Neutrophil (primary cell): ENCODE data around the gene STIMATE.

ENCODE experiments used
- H3K27ac ChIP-seq: fragments of 200-600 bp; sonication (generic); 2 replicates; pipeline ENCODE4 v1.5.1; 2016; ENCODE audit warnings: mild to moderate bottlenecking, moderate library complexity
- H3K27me3 ChIP-seq: fragments of 200-600 bp; sonication (generic); 2 replicates; pipeline ENCODE4 v1.6.0; 2016; ENCODE audit warnings: mild to moderate bottlenecking
- H3K36me3 ChIP-seq: fragments of 200-600 bp; sonication (generic); 2 replicates; pipeline ENCODE4 v1.5.1; 2017
- H3K4me1 ChIP-seq, 2 experiments: fragments of 200-600 bp in 1 of 2; sonication (generic) in 1 of 2; 1 replicate in 1 of 2; 2 replicates in 1 of 2; pipeline versions ENCODE4 v1.5.1 to v1.6.1; 2013 to 2016; ENCODE audit warnings: low read depth in 1 of 2, low read length in 1 of 2, mild to moderate bottlenecking in 1 of 2, moderate library complexity in 1 of 2; ENCODE audit not compliant: control insufficient read depth in 1 of 2, insufficient read depth in 1 of 2
- H3K4me3 ChIP-seq, 2 experiments: fragments of 200-600 bp in 1 of 2; sonication (generic) in 1 of 2; 1 replicate in 1 of 2; 2 replicates in 1 of 2; pipeline ENCODE4 v1.5.1; 2013 to 2016; ENCODE audit warnings: low read depth in 1 of 2, low read length in 1 of 2, mild to moderate bottlenecking in 1 of 2, moderate library complexity in 1 of 2
- H3K9me3 ChIP-seq: fragments of 200-600 bp; sonication (generic); 2 replicates; pipeline ENCODE4 v1.5.1; 2016
- CTCF ChIP-seq: fragments of 200-600 bp; sonication (generic); IDR thresholded peaks from 2 replicates; pipeline ENCODE4 v1.5.1; 2016; ENCODE audit warnings: antibody characterized with exemption

Gene STIMATE

GRCh38 chr3:52881871-52882270 lies 15.5 kb downstream of the STIMATE start:
- H3K36me3 ChIP-seq, result peaks cover 24% of the 10 kb centered on the region
- no peak for TF ChIP-seq CTCF
- no peak overlapping the region for H3K27ac ChIP-seq
- no peaks in the 10 kb centered on the region for H3K9me3 ChIP-seq
- H3K4me3 ChIP-seq, result no peak overlapping the region
- peaks cover 7 to 8% of the 10 kb centered on the region in 2 experiments for H3K4me1 ChIP-seq
- H3K27me3 ChIP-seq, result no peaks in the 10 kb centered on the region

- Histone ChIP-seq H3K9me3 (no peaks in the 10 kb centered on the region), H3K27me3 (no peaks in the 10 kb centered on the region), H3K4me3 (no peak overlapping the region), H3K36me3 (peaks cover 20% of the 10 kb centered on the region), H3K4me1 (peaks cover 9 to 21% of the 10 kb centered on the region in 2 experiments), H3K27ac (no peak overlapping the region)
- no peak for TF ChIP-seq CTCF
Measured at GRCh38 chr3:52880474-52880873, 16.9 kb downstream of the STIMATE start.

GRCh38 chr3:52880047-52880446 lies 17.3 kb downstream of the STIMATE start:
- Histone ChIP-seq H3K36me3 (peaks cover 18% of the 10 kb centered on the region), H3K27ac (no peak overlapping the region), H3K4me1 (peaks cover 9 to 24% of the 10 kb centered on the region in 2 experiments), H3K9me3 (no peaks in the 10 kb centered on the region), H3K4me3 (no peak overlapping the region), H3K27me3 (no peaks in the 10 kb centered on the region)
- TF ChIP-seq CTCF, result no peak

- no peak for TF ChIP-seq CTCF
- Histone ChIP-seq H3K9me3 (no peaks in the 10 kb centered on the region), H3K4me3 (no peak overlapping the region), H3K36me3 (peaks cover 18% of the 10 kb centered on the region), H3K27me3 (no peaks in the 10 kb centered on the region), H3K4me1 (peaks cover 9 to 29% of the 10 kb centered on the region in 2 experiments), H3K27ac (no peak overlapping the region)
Measured at GRCh38 chr3:52879581-52879980, 17.8 kb downstream of the STIMATE start.

- Histone ChIP-seq H3K27ac (no peak overlapping the region), H3K4me1 (peaks cover 9 to 34% of the 10 kb centered on the region in 2 experiments), H3K36me3 (peaks cover 18% of the 10 kb centered on the region), H3K9me3 (no peaks in the 10 kb centered on the region), H3K4me3 (no peak overlapping the region), H3K27me3 (no peaks in the 10 kb centered on the region)
- no peak for TF ChIP-seq CTCF
Measured at GRCh38 chr3:52879090-52879489, 18.3 kb downstream of the STIMATE start.

- no peak for TF ChIP-seq CTCF
- Histone ChIP-seq H3K9me3 (no peaks in the 10 kb centered on the region), H3K4me1 (peaks cover 27 to 54% of the 10 kb centered on the region in 2 experiments), H3K36me3 (peaks cover 16% of the 10 kb centered on the region), H3K27me3 (no peaks in the 10 kb centered on the region), H3K4me3 (no peak overlapping the region), H3K27ac (peak overlapping the region; percentile 59)
Measured at GRCh38 chr3:52877085-52877484, 20.3 kb downstream of the STIMATE start.
